GM12878 (cell line): ENCODE measurements around the gene SCRN1. TPM values are rescaled to one million over a fixed set of nuclear protein-coding genes. Genes with fewer than 3 reads are reported as not detected.

ENCODE experiments used
- ATAC-seq: fragments of 200-7000 bp; cut with Tn5 transposase; 3 replicates; pipeline ENCODE4 v1.9.1; 2020; ENCODE audit warnings: mild to moderate bottlenecking, moderate library complexity
- BruUV-seq: library from RNA; stranded (reverse); fragments of 400-500 nt; replicated peaks from 2 replicates; lab custom pipeline; 2021; lab: Mats Ljungman, UMichigan
- CTCF ChIA-PET: fragments of 300-600 bp; sonication (Branson Sonifier 250); formaldehyde crosslinking; extraction: SDS; loops from one replicate; lab custom pipeline; 2021; ENCODE audit warnings: inconsistent platforms; lab: Yijun Ruan, JAX
- POLR2A ChIA-PET: fragments of 350-600 bp; formaldehyde crosslinking; extraction: SDS; loops from one replicate; lab custom pipeline; 2021; ENCODE audit warnings: inconsistent platforms; lab: Charles Lee
- RAD21 ChIA-PET: fragments of 300-600 bp; sonication (Branson Sonifier 250); formaldehyde crosslinking; loops from one replicate; lab custom pipeline; 2023; ENCODE audit warnings: antibody characterized with exemption; ENCODE audit not compliant: unreplicated experiment; lab: Charles Lee
- SMC1A ChIA-PET: fragments of 300-600 bp; sonication (Branson Sonifier 250); formaldehyde crosslinking; loops from one replicate; lab custom pipeline; 2023; ENCODE audit not compliant: unreplicated experiment, uncharacterized antibody; lab: Charles Lee
- DNase-seq: peaks from one replicate; pipeline ENCODE4 v3.0.0-alpha.2; 2011; ENCODE audit warnings: low read depth, low spot score
- FAIRE-seq: peaks from 3 replicates; lab custom pipeline; 2011; peaks lifted over from hg19 to GRCh38; lab: Jason Lieb, UNC
- H2AFZ ChIP-seq: 2 replicates; pipeline ENCODE4 v1.6.0; 2011; ENCODE audit warnings: low read depth, low read length, control low read depth; ENCODE audit not compliant: control insufficient read depth
- H3K27ac ChIP-seq: 2 replicates; pipeline ENCODE4 v1.5.1; 2011; ENCODE audit warnings: control low read depth; ENCODE audit not compliant: control insufficient read depth, insufficient read depth
- H3K27me3 ChIP-seq, 2 experiments: replicated peaks in 1 of 2; 2 replicates each; pipeline versions ENCODE4 v1.6.0 to v1.6.1; 2011; ENCODE audit warnings: low read length in 1 of 2; ENCODE audit not compliant: control insufficient read depth in 2 of 2, insufficient read depth in 2 of 2
- H3K36me3 ChIP-seq, 2 experiments: 2 replicates each; pipeline ENCODE4 v1.5.1; 2011; ENCODE audit warnings: low read length in 1 of 2; ENCODE audit not compliant: control insufficient read depth in 2 of 2, insufficient read depth in 2 of 2
- H3K4me1 ChIP-seq: 2 replicates; pipeline ENCODE4 v1.6.1; 2011; ENCODE audit warnings: mild to moderate bottlenecking, low read length, moderate library complexity, mixed read lengths; ENCODE audit not compliant: control insufficient read depth, insufficient read depth
- H3K4me2 ChIP-seq: 2 replicates; pipeline ENCODE4 v1.6.0; 2011; ENCODE audit warnings: control low read depth; ENCODE audit not compliant: control insufficient read depth, insufficient read depth
- H3K4me3 ChIP-seq: fragments of 200-600 bp; sonication (generic); 2 replicates; pipeline ENCODE4 v1.5.1; 2016
- H3K79me2 ChIP-seq: 2 replicates; pipeline ENCODE4 v1.6.0; 2011; ENCODE audit warnings: low read length; ENCODE audit not compliant: control insufficient read depth, insufficient read depth
- H3K9ac ChIP-seq: 2 replicates; pipeline ENCODE4 v1.8.0; 2011; ENCODE audit warnings: low read length, control low read depth, mixed read lengths; ENCODE audit not compliant: control insufficient read depth, insufficient read depth
- H3K9me3 ChIP-seq: replicated peaks from 3 replicates; pipeline ENCODE4 v1.5.1; 2011; ENCODE audit warnings: mild to moderate bottlenecking, low read length; ENCODE audit not compliant: control insufficient read depth, insufficient read depth
- H4K20me1 ChIP-seq: 2 replicates; pipeline ENCODE4 v1.6.0; 2011; ENCODE audit not compliant: control insufficient read depth, insufficient read depth
- ASH2L ChIP-seq: fragments of 300-600, 200-600 bp; sonication (generic); IDR thresholded peaks from 2 replicates; pipeline ENCODE4 v1.6.1; 2017; ENCODE audit warnings: low read depth, mild to moderate bottlenecking, borderline replicate concordance
- BHLHE40 ChIP-seq, 2 experiments: fragments of 450-650 bp in 1 of 2; IDR thresholded peaks; 2 replicates each; pipeline ENCODE4 v1.6.1; 2011 to 2017; ENCODE audit warnings: low read depth in 2 of 2, borderline replicate concordance in 1 of 2, improper control_type of control experiment in 1 of 2, low read length in 1 of 2, mild to moderate bottlenecking in 1 of 2
- CREB1 ChIP-seq: IDR thresholded peaks from 2 replicates; pipeline ENCODE4 v1.6.1; 2012; ENCODE audit warnings: low read depth, mild to moderate bottlenecking, inconsistent platforms
- CREM ChIP-seq: IDR thresholded peaks from 2 replicates; pipeline ENCODE4 v1.6.1; 2014; ENCODE audit warnings: antibody characterized with exemption, low read depth
- EP300 ChIP-seq, 2 experiments: fragments of 150-350 bp in 1 of 2; IDR thresholded peaks; 2 replicates each; pipeline ENCODE4 v1.6.1; 2011 to 2012; ENCODE audit warnings: low read depth in 2 of 2, low read length in 2 of 2, borderline replicate concordance in 1 of 2, improper control_type of control experiment in 1 of 2, inconsistent platforms in 1 of 2; ENCODE audit not compliant: control insufficient read depth in 1 of 2
- GABPA ChIP-seq: IDR thresholded peaks from 2 replicates; pipeline ENCODE4 v1.6.1; 2014; ENCODE audit warnings: antibody characterized with exemption, low read depth, mild to moderate bottlenecking, inconsistent platforms
- GATAD2B ChIP-seq: fragments of 450-650 bp; conservative IDR thresholded peaks from 2 replicates; pipeline ENCODE4 v1.6.1; 2017; ENCODE audit warnings: low read depth, mild to moderate bottlenecking, moderate library complexity
- MYB ChIP-seq: fragments of 150-350 bp; IDR thresholded peaks from 2 replicates; pipeline ENCODE4 v1.6.1; 2014; ENCODE audit warnings: mild to moderate bottlenecking, low read depth, low read length, borderline replicate concordance
- PML ChIP-seq: IDR thresholded peaks from 2 replicates; pipeline ENCODE4 v1.6.1; 2012; ENCODE audit warnings: low read length, inconsistent platforms
- POLR2AphosphoS2 ChIP-seq: IDR thresholded peaks from 2 replicates; pipeline ENCODE4 v1.6.1; 2011; ENCODE audit warnings: low read depth, mild to moderate bottlenecking, low read length, improper control_type of control experiment, moderate library complexity
- RAD21 ChIP-seq: IDR thresholded peaks from 2 replicates; pipeline ENCODE4 v1.6.1; 2011; ENCODE audit warnings: mild to moderate bottlenecking, low read depth, low read length, moderate library complexity; ENCODE audit not compliant: insufficient read depth
- RAD51 ChIP-seq: fragments of 450-650 bp; IDR thresholded peaks from 2 replicates; pipeline ENCODE4 v1.6.1; 2016; ENCODE audit warnings: moderate library complexity, mild to moderate bottlenecking, inconsistent platforms
- RELB ChIP-seq: fragments of 450-650 bp; IDR thresholded peaks from 2 replicates; pipeline ENCODE4 v1.6.1; 2017; ENCODE audit warnings: low read depth, mild to moderate bottlenecking, moderate library complexity
- SRF ChIP-seq, 2 experiments: IDR thresholded peaks; 2 replicates each; pipeline ENCODE4 v1.6.1; 2011; ENCODE audit warnings: low read depth in 2 of 2, low read length in 2 of 2, mild to moderate bottlenecking in 1 of 2, moderate library complexity in 1 of 2
- STAT1 ChIP-seq: fragments of 450-650 bp; conservative IDR thresholded peaks from 2 replicates; pipeline ENCODE4 v1.6.1; 2014; ENCODE audit warnings: antibody characterized with exemption, mild to moderate bottlenecking
- STAT3 ChIP-seq: IDR thresholded peaks from 2 replicates; pipeline ENCODE4 v1.6.1; 2011; ENCODE audit warnings: low read depth, low read length, improper control_type of control experiment
- TBL1XR1 ChIP-seq: IDR thresholded peaks from 2 replicates; pipeline ENCODE4 v1.6.1; 2012; ENCODE audit warnings: low read depth, low read length, improper control_type of control experiment
- TCF12 ChIP-seq: IDR thresholded peaks from 2 replicates; pipeline ENCODE4 v1.6.1; 2011; ENCODE audit warnings: low read depth, mild to moderate bottlenecking, low read length
- YY1 ChIP-seq: IDR thresholded peaks from 2 replicates; pipeline ENCODE4 v1.6.1; 2011; ENCODE audit warnings: low read depth, mild to moderate bottlenecking, low read length
- WGBS: methylation state at CpG from one replicate; pipeline ENCODE4 v1.1.6; 2016; ENCODE audit warnings: low lambda C conversion rate; ENCODE audit not compliant: insufficient replicate concordance, insufficient coverage; ENCODE audit errors: missing lambda C conversion rate; 5-methylcytosine and 5-hydroxymethylcytosine counted together
- in situ Hi-C: fragments of 300-500 bp; cut with MboI; formaldehyde crosslinking; loops from 9 replicates; pipeline ENCODE4 v1.14.3; 2018; ENCODE audit warnings: mixed read lengths
- intact Hi-C: fragments of 100-400 bp; cut with micrococcal nuclease; formaldehyde crosslinking; loops from one replicate; pipeline ENCODE4 v1.14.2; 2022; ENCODE audit not compliant: unreplicated experiment
- polyA plus RNA-seq, 11 experiments: library from polyadenylated mRNA; depleted of rRNA in 4 of 11; unstranded in 6 of 11; stranded (reverse) in 5 of 11; fragments of >200 nt; fragmentation: Nextera tagmentation in 4 of 11; fragmentation: Illumina TruSeq in 1 of 11; extraction: Ambion mirVana in 4 of 11; extraction: Trizol in 1 of 11; gene quantifications; 1 replicate in 1 of 11; 2 replicates in 10 of 11; pipeline versions ENCODE4 v1.2.1 to v1.2.3, GENCODE V29; 2011 to 2016; ENCODE audit warnings: inconsistent platforms in 2 of 11, missing spikeins in 2 of 11, low read depth in 1 of 11
- total RNA-seq, 4 experiments: library from RNA; depleted of rRNA in 3 of 4; stranded (reverse); fragments of >200 nt in 3 of 4; fragmentation: Illumina TruSeq in 1 of 4; extraction: Trizol in 1 of 4; gene quantifications; 2 replicates each; pipeline versions ENCODE4 v1.2.1 to v1.2.3, GENCODE V29; 2013 to 2021
- TF ChIP-seq, protein P1 (sequence below): fragments of 450-650 bp; conservative IDR thresholded peaks from 2 replicates; pipeline ENCODE4 v1.6.1; 2017; ENCODE audit warnings: mild to moderate bottlenecking, moderate library complexity

Gene SCRN1
- total and polyA plus RNA-seq, 10 of the 15 experiments (the other 5 are each of a cell fraction or from before 2014, with no cell fraction given): 11.1 to 67.6 (median 41.7) TPM

GRCh38 chr7:30028749-30029635 is 39.4 kb upstream of the SCRN1 start:
- in situ Hi-C loops (no loop called here), intact Hi-C loops (no loop called here)
- ChIA-PET RAD21 (interaction anchor here (1.5 to 2.0 kb wide), 2 partner anchors 33 kb away, joined by 5 to 8 read pairs; no protein-coding TSS in a partner anchor), SMC1A (interaction anchor here (0.9 to 1.4 kb wide), 3 partner anchors 10 to 48 kb away, joined by 3 to 7 read pairs (median 3); no protein-coding TSS in a partner anchor), CTCF (interaction anchor here (0.8 to 2.3 kb wide), 6 partner anchors 9 to 535 kb away, joined by 3 to 20 read pairs (median 4); no protein-coding TSS in a partner anchor), POLR2A (interaction anchor here (1.3 kb wide), 1 partner anchor 73 kb away, joined by 4 read pairs; no protein-coding TSS in a partner anchor)
- Histone ChIP-seq H3K27ac (peak overlapping the region; percentile 45), H3K36me3 (no peaks in the 10 kb centered on the region), H3K27me3 (no peaks in the 10 kb centered on the region), H3K79me2 (peaks cover 24% of the 10 kb centered on the region), H3K4me2 (peak overlapping the region; percentile 32), H2AFZ (peak overlapping the region; percentile 87), H3K9me3 (no peaks in the 10 kb centered on the region), H3K4me1 (peaks cover 7% of the 10 kb centered on the region), H3K9ac (peak overlapping the region; percentile 35), H3K4me3 (peak overlapping the region; percentile 76), H4K20me1 (no peaks in the 10 kb centered on the region)
- WGBS: 4% methylated on average over 32 of the region's 42 CpGs
- BruUV-seq: no TSS peak
- ATAC-seq: peak; percentile 24
- no peak for DNase-seq
- no peak for FAIRE-seq
- TF ChIP-seq TCF12 (no peak), EP300 (IDR thresholded peaks at IDR 0.05; ENCODE audit: borderline replicate concordance in 1 of 2, control insufficient read depth in 1 of 2, low read depth in 2 of 2, low read length in 2 of 2) (no peak), CREB1 (0 out of 2 replicates have a peak, but pooled peaks have one; percentile 17), BHLHE40 (IDR thresholded peaks at IDR 0.05; ENCODE audit: borderline replicate concordance in 1 of 2, low read depth in 2 of 2, low read length in 1 of 2) (0 out of 4 replicates have a peak, but pooled peaks of 1 of the 2 experiments have one; percentile 11), RELB (no peak), RAD51 (no peak), YY1 (peak; percentile 6; the same call in 1 of the 2 replicates), RAD21 (no peak), STAT3 (no peak), PML (no peak), SRF (IDR thresholded peaks at IDR 0.05; ENCODE audit: low read depth in 2 of 2, low read length in 2 of 2) (no peak), GABPA (no peak), TBL1XR1 (no peak), GATAD2B (0 out of 2 replicates have a peak, but pooled peaks have one; percentile 66), ASH2L (0 out of 2 replicates have a peak, but pooled peaks have one; percentile 3), STAT1 (no peak), CREM (no peak), MYB (no peak), POLR2AphosphoS2 (no peak)
- TF ChIP-seq, protein P1, sequence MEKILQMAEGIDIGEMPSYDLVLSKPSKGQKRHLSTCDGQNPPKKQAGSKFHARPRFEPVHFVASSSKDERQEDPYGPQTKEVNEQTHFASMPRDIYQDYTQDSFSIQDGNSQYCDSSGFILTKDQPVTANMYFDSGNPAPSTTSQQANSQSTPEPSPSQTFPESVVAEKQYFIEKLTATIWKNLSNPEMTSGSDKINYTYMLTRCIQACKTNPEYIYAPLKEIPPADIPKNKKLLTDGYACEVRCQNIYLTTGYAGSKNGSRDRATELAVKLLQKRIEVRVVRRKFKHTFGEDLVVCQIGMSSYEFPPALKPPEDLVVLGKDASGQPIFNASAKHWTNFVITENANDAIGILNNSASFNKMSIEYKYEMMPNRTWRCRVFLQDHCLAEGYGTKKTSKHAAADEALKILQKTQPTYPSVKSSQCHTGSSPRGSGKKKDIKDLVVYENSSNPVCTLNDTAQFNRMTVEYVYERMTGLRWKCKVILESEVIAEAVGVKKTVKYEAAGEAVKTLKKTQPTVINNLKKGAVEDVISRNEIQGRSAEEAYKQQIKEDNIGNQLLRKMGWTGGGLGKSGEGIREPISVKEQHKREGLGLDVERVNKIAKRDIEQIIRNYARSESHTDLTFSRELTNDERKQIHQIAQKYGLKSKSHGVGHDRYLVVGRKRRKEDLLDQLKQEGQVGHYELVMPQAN: 0 out of 2 replicates have a peak, but pooled peaks have one; percentile 15
